Mesodermal cell (in vitro differentiated cells): ENCODE measurements around the gene CLDN5.
"Not testable (repeated sequence)": the region's sequence is repeated elsewhere in the genome, so short reads cannot be mapped to it uniquely, and the experiment has no call there.

ENCODE experiments used
- H3K27ac ChIP-seq: 2 replicates; pipeline ENCODE4 v1.7.0; 2013; ENCODE audit warnings: mild to moderate bottlenecking, low read depth, low read length, moderate library complexity; ENCODE audit not compliant: severe bottlenecking
- H3K36me3 ChIP-seq: 2 replicates; pipeline ENCODE4 v1.7.1; 2013; ENCODE audit warnings: mild to moderate bottlenecking, low read length, moderate library complexity; ENCODE audit not compliant: control insufficient read depth, insufficient read depth
- H3K4me1 ChIP-seq: one replicate; pipeline ENCODE4 v1.7.1; 2013; ENCODE audit warnings: mild to moderate bottlenecking, low read length; ENCODE audit not compliant: insufficient read depth, control insufficient read depth, poor library complexity, severe bottlenecking
- H3K4me3 ChIP-seq: 2 replicates; pipeline ENCODE4 v1.7.0; 2013; ENCODE audit warnings: low read length, control low read depth, mild to moderate bottlenecking; ENCODE audit not compliant: insufficient read depth, poor library complexity, severe bottlenecking; ENCODE audit errors: extremely low read depth
- H3K9me3 ChIP-seq: 2 replicates; pipeline ENCODE4 v1.7.1; 2013; ENCODE audit warnings: mild to moderate bottlenecking, low read length, moderate library complexity; ENCODE audit not compliant: control insufficient read depth
- WGBS, 2 experiments: methylation state at CpG; one replicate each; pipeline ENCODE4 v1.1.5; 2013; ENCODE audit warnings: missing lambda C conversion rate in 2 of 2; ENCODE audit not compliant: insufficient coverage in 2 of 2; 5-methylcytosine and 5-hydroxymethylcytosine counted together

CLDN5 gene

GRCh38 chr22:19547620-19548019 lies 23.4 kb upstream of the CLDN5 start:
- Histone ChIP-seq H3K4me1 (no peaks in the 10 kb centered on the region), H3K4me3 (no peak overlapping the region), H3K27ac (no peak overlapping the region), H3K9me3 (peaks cover 2% of the 10 kb centered on the region), H3K36me3 (no peaks in the 10 kb centered on the region)
- 84 to 100% methylated on average over 1 to 3 of the region's 8 CpGs for WGBS, 2 experiments

DNA sequence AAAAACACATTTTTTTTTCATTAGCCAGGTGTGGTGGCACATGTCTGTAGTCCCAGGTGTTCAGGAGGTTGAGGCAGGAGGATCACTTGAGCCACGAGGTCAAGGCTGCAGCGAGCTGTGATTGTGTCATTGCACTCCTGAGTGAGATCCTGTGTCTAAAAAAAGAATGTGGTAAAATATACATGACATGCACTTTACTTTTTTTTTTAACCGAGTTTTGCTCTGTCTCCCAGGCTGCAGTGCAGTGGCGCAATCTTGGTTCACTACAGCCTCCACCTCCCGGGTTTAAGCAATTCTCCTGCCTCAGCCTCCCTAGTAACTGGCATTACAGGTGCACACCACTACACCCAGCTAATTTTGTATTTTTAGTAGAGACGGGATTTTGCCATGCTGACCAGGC lies 22.5 kb upstream of the CLDN5 start:
- Histone ChIP-seq H3K9me3 (no peaks in the 10 kb centered on the region), H3K4me3 (no peak overlapping the region), H3K36me3 (no peaks in the 10 kb centered on the region), H3K4me1 (no peaks in the 10 kb centered on the region), H3K27ac (no peak overlapping the region)
- WGBS, 2 experiments = 72 to 83% methylated on average over 5 to 6 of the region's 6 CpGs

- Histone ChIP-seq H3K27ac (no peak overlapping the region), H3K4me3 (no peak overlapping the region), H3K9me3 (no peaks in the 10 kb centered on the region), H3K4me1 (no peaks in the 10 kb centered on the region), H3K36me3 (no peaks in the 10 kb centered on the region)
- 93 to 100% methylated on average over 2 to 5 of the region's 5 CpGs for WGBS, 2 experiments
Measured at GRCh38 chr22:19545935-19546207, 21.7 kb upstream of the CLDN5 start.

DNA sequence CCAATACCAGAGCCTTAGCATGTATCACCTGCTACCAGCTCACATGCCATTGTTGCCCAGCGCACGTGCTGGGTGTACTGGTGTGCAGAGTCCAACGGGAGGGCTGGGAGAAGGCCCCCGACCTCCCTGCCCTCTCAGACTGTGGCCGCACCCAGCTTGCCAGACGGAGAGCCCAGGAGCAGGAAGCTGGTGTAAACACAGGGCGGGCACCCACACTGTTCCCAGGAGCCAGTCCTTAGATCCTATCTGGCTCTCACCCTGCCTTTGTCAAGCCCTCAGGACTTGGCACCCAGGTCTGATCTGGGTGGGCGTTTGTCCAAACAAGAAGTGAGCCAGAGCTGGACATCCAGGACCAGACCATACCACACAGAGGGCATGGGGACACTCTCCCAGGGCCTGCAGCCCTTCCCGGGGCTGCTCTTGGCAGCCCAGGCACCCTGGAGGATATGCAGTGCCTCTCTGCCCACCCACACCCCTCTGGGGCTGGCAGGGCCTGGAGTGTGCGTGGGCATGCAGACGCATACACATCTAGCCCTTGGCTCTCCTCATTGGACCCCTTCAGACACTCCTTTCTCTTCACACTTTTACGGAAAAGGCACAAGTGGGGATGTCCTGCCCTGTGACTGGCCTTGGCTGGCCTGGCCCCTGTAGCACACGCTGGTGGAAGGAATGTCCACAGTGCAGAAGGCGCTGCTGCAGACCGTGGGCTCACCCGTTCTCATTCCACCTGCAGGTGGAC lies 19.9 kb upstream of the CLDN5 start:
- Histone ChIP-seq H3K4me3 (no peak overlapping the region), H3K9me3 (no peaks in the 10 kb centered on the region), H3K4me1 (no peaks in the 10 kb centered on the region), H3K36me3 (no peaks in the 10 kb centered on the region), H3K27ac (no peak overlapping the region)
- WGBS, 2 experiments = 89 to 92% methylated on average over 14 to 16 of the region's 16 CpGs

DNA sequence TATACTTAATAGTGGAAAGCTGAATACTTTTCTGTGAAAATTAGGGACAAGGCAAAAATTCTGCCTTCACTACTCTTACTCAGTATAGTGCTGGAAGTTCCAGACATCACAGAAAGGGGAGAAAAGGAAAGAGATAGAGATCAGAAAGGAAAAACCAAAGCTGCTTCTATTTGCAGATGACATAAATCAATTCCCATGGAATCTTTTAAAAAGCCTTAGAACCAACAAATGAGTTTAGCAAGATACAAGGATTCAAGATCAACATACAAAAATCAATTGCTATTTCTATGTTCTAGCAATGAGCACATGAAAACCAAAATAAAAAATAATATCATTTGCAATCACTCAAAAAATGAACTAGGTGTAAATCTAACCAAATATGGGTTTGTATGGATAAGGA lies 16.2 kb upstream of the CLDN5 start:
- H3K4me1 ChIP-seq = no peaks in the 10 kb centered on the region
- H3K4me3 ChIP-seq = no peak overlapping the region
- H3K27ac ChIP-seq = no peak overlapping the region
- H3K9me3 ChIP-seq = no peaks in the 10 kb centered on the region
- no peaks in the 10 kb centered on the region for H3K36me3 ChIP-seq

GRCh38 chr22:19537941-19538488 lies 13.8 kb upstream of the CLDN5 start:
- H3K4me3 ChIP-seq = no peak overlapping the region
- no peak overlapping the region for H3K27ac ChIP-seq
- H3K4me1 ChIP-seq = no peaks in the 10 kb centered on the region
- WGBS, 2 experiments = 89 to 100% methylated on average over 3 of the region's 5 CpGs
- H3K9me3 ChIP-seq = no peaks in the 10 kb centered on the region
- no peaks in the 10 kb centered on the region for H3K36me3 ChIP-seq

- WGBS, 2 experiments = 91 to 100% methylated on average over 6 to 7 of the region's 9 CpGs
- H3K27ac ChIP-seq = no peak overlapping the region
Measured at GRCh38 chr22:19536564-19536963, 12.4 kb upstream of the CLDN5 start.

GRCh38 chr22:19535001-19535400 lies 10.8 kb upstream of the CLDN5 start:
- H3K9me3 ChIP-seq = no peaks in the 10 kb centered on the region
- H3K27ac ChIP-seq = no peak overlapping the region
- 80% methylated on average over 1 of the region's 3 CpGs; no CpG with 5 or more reads in 1 of the 2 experiments for WGBS, 2 experiments
- H3K4me1 ChIP-seq = no peaks in the 10 kb centered on the region
- H3K36me3 ChIP-seq = no peaks in the 10 kb centered on the region
- H3K4me3 ChIP-seq = no peak overlapping the region

More at GRCh38 chr22:19536564-19536963, 12.4 kb upstream of the CLDN5 start:
- no peaks in the 10 kb centered on the region for H3K9me3 ChIP-seq
- H3K4me1 ChIP-seq = no peaks in the 10 kb centered on the region
- H3K4me3 ChIP-seq = no peak overlapping the region
- H3K36me3 ChIP-seq = no peaks in the 10 kb centered on the region

DNA sequence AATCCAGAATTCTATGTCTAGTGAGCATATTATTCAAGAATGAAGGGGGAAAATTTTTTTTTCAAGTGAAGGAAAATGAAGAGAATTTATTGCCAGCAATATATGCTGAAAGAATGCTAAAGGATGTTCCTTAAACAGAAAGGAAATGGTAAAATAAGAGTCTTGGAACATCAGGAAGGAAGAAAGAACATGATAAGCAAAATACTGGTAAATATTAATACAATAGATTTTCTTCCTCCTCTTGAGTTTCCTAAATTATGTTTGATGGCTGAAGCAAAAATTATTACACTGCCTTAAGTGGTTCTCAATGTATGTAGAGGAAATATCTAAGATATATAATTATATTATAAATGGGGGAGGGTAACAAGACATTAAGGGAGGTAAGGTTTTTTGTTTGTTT lies 9.6 kb upstream of the CLDN5 start:
- Histone ChIP-seq H3K36me3 (no peaks in the 10 kb centered on the region), H3K9me3 (no peaks in the 10 kb centered on the region), H3K4me1 (no peaks in the 10 kb centered on the region), H3K27ac (no peak overlapping the region), H3K4me3 (no peak overlapping the region)

DNA sequence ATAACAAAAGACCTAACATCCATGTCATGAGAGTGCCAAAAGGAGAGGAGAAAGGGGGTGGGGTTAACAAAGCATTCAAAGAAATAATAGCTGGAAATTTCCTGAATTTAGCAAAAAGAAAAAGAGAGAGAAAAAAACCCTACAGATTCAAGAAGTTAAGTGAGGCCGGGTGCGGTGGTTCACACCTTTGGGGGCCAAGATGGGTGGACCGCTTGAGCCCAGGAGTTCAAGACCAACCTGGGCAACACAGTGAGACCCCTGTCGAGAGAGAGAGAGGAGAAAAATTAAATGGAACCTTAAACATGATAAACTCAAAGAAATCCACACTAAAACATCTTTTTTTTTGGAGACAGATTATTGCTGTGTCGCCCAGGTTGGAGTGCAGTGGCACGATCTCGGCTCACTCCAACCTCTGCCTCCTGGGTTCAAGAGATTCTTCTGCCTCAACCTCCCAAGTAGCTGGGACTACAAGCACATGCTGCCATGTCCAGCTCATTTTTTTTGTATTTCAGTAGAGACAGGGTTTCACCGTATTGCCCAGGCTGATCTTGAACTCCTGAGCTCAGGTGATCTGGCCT lies 8.9 kb upstream of the CLDN5 start:
- H3K36me3 ChIP-seq = no peaks in the 10 kb centered on the region
- H3K27ac ChIP-seq = no peak overlapping the region
- 82 to 96% methylated on average over 4 to 6 of the region's 8 CpGs for WGBS, 2 experiments
- no peak overlapping the region for H3K4me3 ChIP-seq
- no peaks in the 10 kb centered on the region for H3K9me3 ChIP-seq
- H3K4me1 ChIP-seq = no peaks in the 10 kb centered on the region

DNA sequence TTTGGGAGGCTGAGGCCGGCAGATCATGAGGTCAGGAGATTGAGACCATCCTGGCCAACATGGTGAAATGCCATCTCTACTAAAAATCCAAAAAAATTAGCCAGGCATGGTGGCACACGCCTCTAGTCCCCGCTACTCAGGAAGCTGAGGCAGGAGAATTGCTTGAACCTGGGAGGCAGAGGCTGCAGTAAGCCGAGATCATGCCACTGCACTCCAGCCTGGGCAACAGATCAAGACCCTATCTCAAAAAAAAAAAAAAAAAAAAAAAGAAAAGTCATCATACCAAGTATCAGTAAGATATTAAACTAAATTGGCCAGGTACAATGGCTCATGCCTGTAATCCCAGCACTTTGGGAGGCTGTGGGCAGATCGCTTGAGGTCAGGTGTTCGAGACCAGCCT lies 7.1 kb upstream of the CLDN5 start:
- WGBS, 2 experiments = 87 to 100% methylated on average over 4 to 5 of the region's 6 CpGs
- H3K36me3 ChIP-seq, H3K4me3 ChIP-seq, H3K27ac ChIP-seq, H3K9me3 ChIP-seq, H3K4me1 ChIP-seq: not testable (repeated sequence)
